Erythroblast (primary cell): ENCODE results near the gene TMEM119.

Experiments
- GATA1 ChIP-seq: IDR thresholded peaks from 2 replicates; pipeline ENCODE4 v1.6.1; 2011; ENCODE audit warnings: low read depth, mild to moderate bottlenecking, control low read depth, low read length, moderate library complexity
- POLR2A ChIP-seq: IDR thresholded peaks from 2 replicates; pipeline ENCODE4 v1.6.1; 2011; ENCODE audit warnings: mild to moderate bottlenecking, low read length

DNA sequence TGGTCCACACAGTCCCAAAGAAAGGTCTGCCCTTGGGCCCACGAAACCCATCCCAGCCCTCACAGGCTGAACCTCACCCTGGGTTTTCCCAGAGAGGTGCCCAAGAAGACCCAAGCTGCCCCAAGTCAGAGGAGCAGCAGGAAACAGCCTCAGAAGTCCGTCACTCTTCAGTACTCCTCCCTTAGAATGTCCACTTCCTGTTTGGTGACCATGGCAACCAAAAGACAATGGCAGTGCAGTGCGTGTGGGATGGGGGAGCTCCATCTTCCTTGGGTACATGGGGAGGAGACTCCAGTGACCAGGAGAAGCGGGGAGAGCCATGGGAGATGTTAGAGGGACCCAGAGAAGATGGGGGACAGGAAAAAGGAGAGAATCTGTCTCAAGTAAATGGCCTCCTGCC lies 24.5 kb upstream of the TMEM119 start:
- no peak for TF ChIP-seq POLR2A
- TF ChIP-seq GATA1: no peak
